Measurements from ENCODE around the gene TRIM17.

- TF ChIP-seq, protein P1, sequence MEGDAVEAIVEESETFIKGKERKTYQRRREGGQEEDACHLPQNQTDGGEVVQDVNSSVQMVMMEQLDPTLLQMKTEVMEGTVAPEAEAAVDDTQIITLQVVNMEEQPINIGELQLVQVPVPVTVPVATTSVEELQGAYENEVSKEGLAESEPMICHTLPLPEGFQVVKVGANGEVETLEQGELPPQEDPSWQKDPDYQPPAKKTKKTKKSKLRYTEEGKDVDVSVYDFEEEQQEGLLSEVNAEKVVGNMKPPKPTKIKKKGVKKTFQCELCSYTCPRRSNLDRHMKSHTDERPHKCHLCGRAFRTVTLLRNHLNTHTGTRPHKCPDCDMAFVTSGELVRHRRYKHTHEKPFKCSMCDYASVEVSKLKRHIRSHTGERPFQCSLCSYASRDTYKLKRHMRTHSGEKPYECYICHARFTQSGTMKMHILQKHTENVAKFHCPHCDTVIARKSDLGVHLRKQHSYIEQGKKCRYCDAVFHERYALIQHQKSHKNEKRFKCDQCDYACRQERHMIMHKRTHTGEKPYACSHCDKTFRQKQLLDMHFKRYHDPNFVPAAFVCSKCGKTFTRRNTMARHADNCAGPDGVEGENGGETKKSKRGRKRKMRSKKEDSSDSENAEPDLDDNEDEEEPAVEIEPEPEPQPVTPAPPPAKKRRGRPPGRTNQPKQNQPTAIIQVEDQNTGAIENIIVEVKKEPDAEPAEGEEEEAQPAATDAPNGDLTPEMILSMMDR (IDR thresholded peaks at IDR 0.05; ENCODE audit: low read depth, low read length), result no peak
- TF ChIP-seq EZH2phosphoT487 (IDR thresholded peaks at IDR 0.05; ENCODE audit: low read depth), result no peak
Observed at GRCh38 chr1:228416217-228416933, at the start of gene TRIM17.
